Measurements from ENCODE around the gene B4GALT5. TPM values are rescaled to one million over a fixed set of nuclear protein-coding genes. Genes with fewer than 3 reads are reported as not detected.
A peak's percentile ranks its signal among the peaks of the same experiment; 100 is the strongest.

B4GALT5 gene
- total RNA-seq, 1 experiment from 2014 or later: 77.0 TPM

GRCh38 chr20:49646126-49646525 lies 67.6 kb downstream of the B4GALT5 start:
- Histone ChIP-seq H3K9ac (ENCODE audit: extremely low read depth, insufficient read length, low read length) (no peak overlapping the region), H3K79me2 (ENCODE audit: insufficient read depth, low read length) (no peaks in the 10 kb centered on the region), H4K5ac (ENCODE audit: insufficient read length, low read depth, low read length) (no peak overlapping the region), H3K23ac (ENCODE audit: insufficient read length, low read depth, low read length) (no peak overlapping the region), H2BK12ac (ENCODE audit: insufficient read length, low read depth, low read length) (no peak overlapping the region), H3K9me3 (ENCODE audit: control insufficient read depth, low read depth, low read length) (no peaks in the 10 kb centered on the region), H3K4me1 (ENCODE audit: insufficient read depth, low read length) (no peaks in the 10 kb centered on the region), H3K18ac (ENCODE audit: insufficient read length, low read depth, low read length) (no peak overlapping the region), H3K14ac (ENCODE audit: insufficient read depth, low read length) (no peak overlapping the region), H4K8ac (replicated peaks; ENCODE audit: insufficient read length, low read depth, low read length) (no peak overlapping the region), H3K56ac (ENCODE audit: insufficient read length, low read depth, low read length) (no peak overlapping the region), H3K4ac (ENCODE audit: low read depth, low read length) (no peak overlapping the region), H2BK20ac (ENCODE audit: low read depth, low read length, poor library complexity, severe bottlenecking) (no peak overlapping the region), H2AK5ac (ENCODE audit: insufficient read length, low read length) (no peak overlapping the region), H3T11ph (ENCODE audit: low read length) (no peak overlapping the region), H3K4me2 (ENCODE audit: insufficient read depth, insufficient read length, low read length) (no peak overlapping the region), H2AFZ (ENCODE audit: low read length) (no peak overlapping the region), H2BK120ac (ENCODE audit: low read depth, low read length, poor library complexity, severe bottlenecking) (no peak overlapping the region), H3K27me3 (ENCODE audit: insufficient read depth, low read length) (no peaks in the 10 kb centered on the region), H4K91ac (ENCODE audit: insufficient read length, low read depth, low read length) (no peak overlapping the region), H3K23me2 (ENCODE audit: insufficient read length, low read depth, low read length, poor library complexity, severe bottlenecking) (no peaks in the 10 kb centered on the region), H3K79me1 (ENCODE audit: insufficient read depth, low read depth, low read length, poor library complexity, severe bottlenecking) (peaks cover 3% of the 10 kb centered on the region), H4K20me1 (ENCODE audit: control insufficient read depth, insufficient read depth, insufficient read length) (no peaks in the 10 kb centered on the region), H2BK5ac (ENCODE audit: insufficient read length, low read length) (no peak overlapping the region), H3K27ac (ENCODE audit: insufficient read length, low read depth, low read length) (no peak overlapping the region), H2BK15ac (ENCODE audit: low read depth, low read length) (no peak overlapping the region)
- Mint-ChIP-seq H3K9me3 (no peaks in the 10 kb centered on the region), H3K4me1 (0 out of 4 replicates have a peak, but pooled peaks cover 0 to 3% of the 10 kb centered on the region in 2 experiments), H3K27ac (0 out of 7 replicates have a peak overlapping the region, but pooled peaks of 1 of the 3 experiments have one; percentile 9), H3K4me3 (no peak overlapping the region), H3K27me3 (ENCODE audit: low read depth) (no peaks in the 10 kb centered on the region), H3K36me3 (ENCODE audit: insufficient read depth in 1 of 3, low read depth in 3 of 3) (peaks cover 34 to 82% (median 74%) of the 10 kb centered on the region in 3 experiments; a peak in 6 of 7 replicates)
- no CpG with 5 or more reads among the region's 3 CpGs for WGBS (ENCODE audit: extremely low coverage, insufficient read length, low lambda C conversion rate)
- TF ChIP-seq CTCF (conservative IDR thresholded peaks at IDR 0.05): no peak
- no peak for DNase-seq
